ENCODE measurements around the gene COMP.
A peak's percentile ranks its signal among the peaks of the same experiment; 100 is the strongest.

COMP gene

DNA sequence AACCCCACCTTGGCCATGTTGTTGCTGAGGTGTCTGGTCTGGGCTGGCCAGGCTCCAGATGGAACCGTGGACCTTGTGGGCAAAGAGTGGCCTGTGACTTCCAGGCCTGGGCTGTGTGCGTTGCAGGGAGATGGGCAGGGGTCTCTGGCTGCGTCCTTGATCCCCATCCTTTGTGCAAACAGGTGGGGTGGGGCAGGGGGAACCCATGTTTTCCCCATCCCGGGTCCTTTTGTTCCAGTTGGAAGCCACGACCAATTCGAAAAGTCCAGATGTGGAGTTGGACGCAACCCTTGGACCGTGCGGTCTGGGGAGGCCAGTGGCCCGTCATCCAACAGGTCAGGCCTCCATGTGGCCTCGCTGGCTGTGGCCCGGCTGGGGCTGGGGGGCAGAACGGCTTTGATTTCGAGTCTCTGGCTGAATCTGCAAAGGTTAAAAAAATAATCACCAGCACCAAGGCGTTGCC, 13.1 kb upstream of the COMP start:
- no peak for DNase-seq

DNA sequence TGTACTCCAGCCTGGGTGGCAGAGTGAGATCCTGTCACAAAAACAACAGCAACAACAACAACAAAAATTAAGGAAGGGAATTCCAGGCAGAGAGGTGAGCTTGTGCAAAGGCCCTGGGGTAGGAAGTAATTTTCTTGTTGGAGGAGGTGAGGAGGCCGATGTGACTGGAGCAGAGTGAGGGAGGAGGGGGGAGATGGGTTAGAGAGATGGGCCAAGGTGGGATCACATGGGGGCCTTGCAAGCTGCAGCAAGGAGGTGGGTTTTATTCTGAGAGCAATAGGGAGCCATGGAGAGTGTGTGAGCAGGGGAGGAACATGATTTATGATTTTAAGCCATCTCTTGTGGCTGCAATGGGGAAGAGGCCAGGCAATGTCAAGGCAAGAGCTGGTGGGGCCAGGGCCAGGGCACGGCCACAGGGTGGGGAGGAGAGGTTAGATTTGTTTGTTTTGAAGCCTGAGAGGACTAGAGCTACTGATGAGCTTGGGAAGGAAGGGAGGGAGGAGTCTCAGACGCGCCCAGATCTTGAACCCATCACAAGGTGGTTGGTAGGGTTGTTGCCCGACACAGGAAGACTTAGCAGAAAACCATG, 12.5 kb upstream of the COMP start:
- no peak for DNase-seq

DNA sequence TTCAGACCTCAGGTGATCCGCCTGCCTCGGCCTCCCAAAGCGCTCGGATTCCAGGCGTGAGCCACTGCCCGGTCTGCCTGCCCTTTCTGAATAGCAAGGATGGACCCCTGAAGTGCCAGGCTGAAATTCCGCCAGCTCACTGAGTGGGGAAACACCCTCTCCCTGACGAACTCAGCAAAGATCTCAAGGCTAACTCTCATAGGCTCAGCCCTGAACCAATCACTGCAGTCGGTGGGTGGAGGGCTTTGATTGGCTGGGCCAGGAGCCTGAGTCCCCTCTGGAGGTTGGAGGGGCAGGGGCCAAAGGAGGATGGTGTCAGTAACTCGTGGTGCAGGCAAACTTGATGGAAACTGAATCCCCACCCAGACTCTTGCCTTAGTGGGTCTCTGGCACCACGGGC, 11.2 kb upstream of the COMP start:
- no peak for DNase-seq

DNA sequence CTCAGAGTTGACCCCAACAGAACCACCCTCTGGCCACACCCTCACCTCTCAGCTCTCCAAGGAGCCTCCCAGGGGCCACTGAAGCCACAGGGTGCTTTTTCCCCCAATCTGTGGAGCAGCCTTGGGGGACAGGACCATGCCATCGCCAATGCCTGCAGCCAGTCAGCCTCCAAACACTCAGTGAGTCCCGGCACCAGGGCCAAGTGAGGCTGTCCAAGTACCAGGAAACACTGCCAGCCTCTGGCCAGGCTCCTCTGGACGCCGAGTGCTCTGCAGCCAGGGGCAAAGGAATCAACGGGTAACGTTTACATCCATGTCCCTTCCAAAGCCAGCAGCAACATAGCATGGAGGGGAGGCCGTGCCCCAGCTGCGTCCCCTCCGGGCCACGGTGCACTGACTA, 9.5 kb upstream of the COMP start:
- peak in 9 of 58 donors; percentile 4 to 35 (median 13) for DNase-seq

DNA sequence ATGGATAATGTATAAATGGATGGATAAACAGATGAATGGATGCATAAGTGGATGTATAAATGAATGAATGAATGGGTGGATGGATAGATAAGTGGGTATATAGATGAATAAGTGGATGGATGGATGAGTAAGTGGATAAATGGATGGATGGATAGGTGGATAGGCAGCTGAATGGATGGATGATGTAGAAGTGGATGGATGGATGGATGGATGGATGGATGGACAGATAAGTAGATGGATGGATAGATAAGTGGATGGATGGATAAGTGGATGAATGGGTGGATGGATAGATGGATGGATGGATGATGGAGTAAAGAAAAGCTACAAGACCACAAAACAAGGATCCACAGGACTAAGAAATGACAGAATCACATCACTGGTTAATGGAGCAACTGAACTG, 9.0 kb upstream of the COMP start:
- no peak for DNase-seq

DNA sequence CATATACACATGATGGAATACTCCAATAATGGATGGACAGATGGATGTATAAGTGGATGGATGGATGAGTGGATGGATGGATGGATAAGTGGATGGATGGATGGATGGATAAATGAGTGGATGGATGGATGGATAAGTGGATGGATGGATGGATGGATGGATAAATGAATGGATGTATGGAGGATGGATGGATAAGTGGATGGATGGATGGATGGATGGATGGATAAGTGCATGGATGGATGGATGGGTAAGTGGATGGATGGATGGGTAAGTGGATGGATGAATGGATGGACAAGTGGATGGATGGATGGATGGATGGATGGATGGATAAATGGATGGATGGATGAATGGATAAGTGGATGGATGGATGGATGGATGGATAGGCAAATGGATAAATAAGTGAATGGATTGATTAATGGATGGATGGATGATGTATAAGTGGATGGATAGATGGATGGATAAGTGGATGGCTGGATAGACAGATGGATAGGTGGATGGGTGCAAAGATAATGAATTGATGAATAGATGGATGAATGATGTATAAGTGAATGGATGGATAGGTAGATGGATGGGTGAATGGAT, 8.4 kb upstream of the COMP start:
- no peak for DNase-seq

DNA sequence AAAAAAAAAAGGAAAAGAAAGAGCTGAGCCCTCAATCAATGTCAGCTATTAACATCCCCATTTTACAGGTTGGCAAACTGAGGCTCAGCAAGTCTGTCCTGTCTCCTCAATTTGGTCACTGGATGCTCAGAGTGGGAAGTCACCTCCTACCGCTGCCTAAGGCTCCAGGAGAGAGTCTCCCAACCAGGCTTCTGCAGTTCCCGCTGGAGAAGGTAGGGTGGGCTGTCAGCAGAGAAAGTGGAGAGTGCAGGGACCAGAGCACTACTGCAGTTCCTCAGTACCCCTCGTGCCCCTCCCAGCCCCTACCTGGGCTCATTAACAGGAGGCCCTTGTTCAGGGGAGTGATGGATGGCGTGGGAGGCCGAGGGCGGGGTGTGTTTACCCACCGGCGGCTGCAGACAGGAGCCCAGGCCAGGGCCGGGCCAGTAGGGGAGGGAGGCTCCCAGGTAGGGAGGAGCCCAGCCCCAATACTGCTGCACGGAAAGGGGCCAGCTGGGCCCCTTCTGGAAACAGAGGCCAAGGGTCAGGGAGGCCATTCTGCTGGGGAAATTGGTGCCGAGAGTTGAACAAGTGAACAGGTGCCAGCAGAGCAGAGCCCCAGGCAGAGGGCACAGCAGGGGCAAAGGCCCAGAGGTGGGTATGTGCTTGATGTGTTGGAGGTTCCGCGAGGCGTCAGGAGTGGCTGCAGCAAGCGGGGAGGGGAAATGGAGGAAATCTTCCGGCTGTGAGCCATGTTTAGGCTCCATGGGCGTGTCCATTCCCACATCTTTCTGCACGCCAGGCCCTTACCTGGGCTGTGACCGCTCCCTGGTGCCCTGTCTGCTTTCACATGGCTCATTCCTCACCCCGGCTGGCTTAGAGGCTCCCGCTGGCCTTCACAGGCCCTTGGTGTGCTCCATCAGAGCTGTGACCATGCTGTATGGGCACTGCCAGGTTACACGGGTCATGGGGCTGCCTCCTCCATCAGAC, 7.6 kb upstream of the COMP start:
- no peak for DNase-seq

DNA sequence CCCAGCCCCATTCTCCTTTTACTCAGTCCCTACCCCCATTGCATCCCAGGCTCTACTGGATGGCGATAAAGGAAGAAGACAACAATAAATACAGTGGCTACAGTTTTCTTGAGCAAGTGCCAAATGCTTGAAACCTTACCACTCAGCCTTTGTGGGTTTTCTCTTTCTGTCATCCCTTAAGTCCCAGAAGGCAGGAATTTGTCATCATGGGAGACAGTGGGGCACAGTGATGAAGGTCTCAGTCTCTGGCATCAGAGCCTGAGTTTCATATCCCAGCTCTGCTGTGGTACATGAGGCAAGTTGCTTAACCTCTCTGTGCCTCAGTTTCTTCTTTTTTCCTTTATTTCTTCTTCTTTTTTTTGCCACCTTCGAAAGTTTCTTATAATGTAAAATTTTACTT, 5.1 kb upstream of the COMP start:
- DNase-seq, result no peak

DNA sequence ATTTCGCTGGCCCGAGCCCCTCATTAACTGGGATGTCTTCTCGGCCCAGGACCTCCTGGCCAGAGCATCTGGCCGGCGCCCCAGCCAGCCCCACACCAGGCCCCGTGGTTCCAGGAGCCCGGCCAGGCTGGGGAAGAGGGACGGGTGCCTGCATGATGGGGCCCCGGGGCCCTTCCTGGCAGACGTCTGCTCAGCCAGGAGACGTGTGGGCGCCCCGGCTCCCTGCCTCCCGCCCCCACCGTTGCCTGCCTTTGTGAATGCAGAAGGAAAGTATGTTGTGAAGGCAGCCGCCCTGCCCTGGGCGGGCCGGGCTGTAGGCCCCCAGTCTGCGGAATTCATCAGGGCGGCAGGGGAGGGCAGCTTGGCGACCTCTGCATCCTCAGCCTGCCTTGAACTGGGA, 4.4 kb upstream of the COMP start:
- peak in 20 of 58 donors; percentile 7 to 56 (median 23) for DNase-seq

DNA sequence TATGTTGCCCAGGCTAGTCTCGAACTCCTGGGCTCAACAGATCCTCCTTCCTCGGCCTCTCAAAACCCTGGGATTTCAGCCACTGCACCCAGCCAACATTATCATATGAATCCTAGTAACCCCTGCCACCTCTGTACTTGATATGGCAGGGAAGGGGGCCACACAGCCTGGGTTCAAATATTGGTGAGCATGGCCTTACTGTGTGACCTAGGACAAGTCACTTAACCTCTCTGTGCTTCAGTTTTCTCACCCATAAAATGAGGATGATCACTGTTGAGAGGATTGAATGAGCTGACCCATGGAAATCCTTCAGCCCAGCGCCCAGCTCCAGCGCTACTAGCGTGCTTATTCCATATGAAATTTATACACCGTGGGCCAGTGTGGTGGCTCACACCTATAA, 3.6 kb upstream of the COMP start:
- DNase-seq, result no peak

DNA sequence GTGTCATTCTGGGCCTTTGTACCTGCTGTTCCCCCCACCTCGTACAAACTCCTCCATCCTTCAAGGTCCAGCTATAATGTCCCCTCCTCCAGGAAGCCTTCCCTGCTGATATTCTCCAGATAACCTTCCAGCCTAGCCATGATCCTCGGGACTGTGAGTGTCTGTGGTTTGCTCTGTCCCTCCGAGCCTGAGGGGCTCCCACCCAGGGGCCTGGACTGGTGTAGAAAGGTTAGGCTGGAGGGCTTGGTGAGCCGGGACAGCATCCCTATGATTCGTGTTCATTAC, 2.9 kb upstream of the COMP start:
- DNase-seq, result no peak

DNA sequence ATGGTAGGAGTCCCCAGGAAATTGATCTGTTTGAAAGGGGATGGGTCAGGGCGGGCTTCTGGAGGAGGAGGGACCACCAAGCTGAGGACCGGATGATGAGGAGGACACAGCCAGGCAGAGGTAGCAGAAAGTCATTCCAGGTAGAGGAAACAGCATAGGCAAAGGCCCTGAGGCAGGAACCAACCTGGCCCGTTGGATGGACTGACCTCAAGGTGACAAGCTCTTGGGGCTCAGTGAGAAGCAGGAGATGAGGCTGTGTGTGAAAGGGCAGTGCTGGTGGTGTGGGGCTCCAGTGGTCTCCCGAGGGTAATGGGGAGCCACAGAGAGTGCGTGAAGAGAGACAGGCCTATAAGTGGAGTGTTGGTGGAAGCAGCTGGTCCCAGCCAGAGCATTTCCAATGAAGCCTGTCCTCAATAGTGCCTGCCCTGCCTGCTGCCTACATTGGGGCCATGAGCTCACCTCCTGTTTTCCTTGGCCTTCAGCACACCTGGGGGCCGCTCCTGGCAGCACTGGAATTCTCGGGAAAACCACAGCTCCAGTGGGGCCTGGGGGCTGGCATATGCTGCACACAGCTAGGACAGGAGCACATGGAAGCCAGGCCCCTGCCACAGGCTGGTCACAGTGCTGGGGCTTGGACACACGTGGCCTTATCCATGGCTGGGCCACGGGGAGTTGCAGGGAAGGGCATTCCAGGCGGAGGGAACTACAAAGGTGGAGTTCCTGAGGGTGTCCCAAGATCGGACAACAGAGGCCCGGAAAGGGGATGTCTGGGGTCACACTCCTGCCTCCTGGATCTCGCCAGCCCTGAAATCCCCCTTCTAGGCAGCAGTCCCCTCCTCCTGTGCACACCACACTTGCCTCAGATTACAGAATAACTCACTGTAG, 2.3 kb upstream of the COMP start:
- no peak for DNase-seq

DNA sequence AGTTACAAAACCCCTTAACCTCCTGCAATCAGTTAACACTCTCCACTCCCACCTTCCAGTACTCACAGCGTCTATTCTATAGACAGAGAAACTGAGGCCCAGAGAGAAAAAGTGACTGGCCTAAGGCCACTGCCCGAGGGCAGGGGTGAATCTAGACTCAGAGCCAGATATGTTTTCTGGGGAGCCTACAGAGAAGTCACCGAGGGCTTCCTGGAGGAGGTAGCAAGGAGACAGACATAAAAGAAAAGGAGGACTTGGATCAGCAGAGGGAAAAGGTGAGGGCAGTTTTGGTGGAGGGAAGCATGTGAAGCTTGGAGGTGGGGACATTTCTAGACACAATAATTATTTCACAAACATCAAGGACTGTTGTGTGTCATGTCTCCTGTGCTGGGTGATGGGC, 1.6 kb upstream of the COMP start:
- DNase-seq, result no peak

DNA sequence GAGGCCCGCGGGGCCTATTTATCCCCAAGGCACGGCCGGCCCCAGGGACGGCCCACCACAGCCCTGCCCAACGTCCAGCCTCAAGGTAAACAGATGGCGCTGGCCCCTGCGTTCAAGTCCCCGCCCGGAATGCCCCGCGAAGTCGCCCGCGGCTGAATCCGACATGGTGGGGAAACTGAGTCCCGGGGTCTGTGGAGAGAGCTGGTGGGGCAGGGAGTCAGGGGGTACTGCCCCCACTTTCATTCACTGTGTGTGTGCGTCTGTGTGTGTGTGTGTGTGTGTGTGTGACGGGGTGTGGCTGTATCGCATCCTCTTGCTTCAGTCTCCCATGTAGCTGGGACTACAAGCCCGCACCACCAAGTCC, 192 bp upstream of the COMP start:
- no peak for DNase-seq

DNA sequence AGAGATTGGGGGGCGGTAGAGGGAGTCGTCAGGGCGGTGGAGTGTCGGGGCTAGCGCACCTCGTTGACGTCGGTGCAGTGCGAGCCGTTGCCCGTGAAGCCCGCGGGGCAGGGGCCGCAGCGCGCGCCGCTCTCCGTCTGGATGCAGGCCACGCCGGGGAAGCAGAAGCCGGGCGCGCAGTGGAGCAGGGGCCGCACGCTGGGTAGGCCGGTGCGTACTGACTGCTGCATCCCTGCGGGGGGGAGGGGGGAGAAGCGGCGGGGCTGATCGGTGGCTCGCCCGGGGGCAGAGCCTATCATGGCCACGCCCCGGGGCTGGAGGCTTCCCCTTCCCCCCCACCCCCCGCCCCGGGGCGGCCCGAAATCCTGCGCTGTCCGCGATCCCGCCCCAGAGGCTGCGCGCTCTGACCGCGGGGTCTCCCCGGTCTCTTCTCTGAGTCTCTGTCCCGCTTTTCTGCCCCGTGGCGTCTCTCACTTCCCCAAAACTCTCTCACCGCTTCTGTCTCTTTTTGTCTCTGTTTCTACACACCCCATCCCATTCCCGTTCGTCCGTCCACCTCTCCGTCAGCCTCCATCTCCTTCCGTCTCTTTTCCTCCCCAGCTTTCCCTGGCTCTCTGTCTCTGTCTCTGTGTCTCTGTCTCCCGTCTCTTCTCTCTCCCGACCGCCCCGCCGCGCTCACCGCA, 1.1 kb downstream of the COMP start:
- no peak for DNase-seq

DNA sequence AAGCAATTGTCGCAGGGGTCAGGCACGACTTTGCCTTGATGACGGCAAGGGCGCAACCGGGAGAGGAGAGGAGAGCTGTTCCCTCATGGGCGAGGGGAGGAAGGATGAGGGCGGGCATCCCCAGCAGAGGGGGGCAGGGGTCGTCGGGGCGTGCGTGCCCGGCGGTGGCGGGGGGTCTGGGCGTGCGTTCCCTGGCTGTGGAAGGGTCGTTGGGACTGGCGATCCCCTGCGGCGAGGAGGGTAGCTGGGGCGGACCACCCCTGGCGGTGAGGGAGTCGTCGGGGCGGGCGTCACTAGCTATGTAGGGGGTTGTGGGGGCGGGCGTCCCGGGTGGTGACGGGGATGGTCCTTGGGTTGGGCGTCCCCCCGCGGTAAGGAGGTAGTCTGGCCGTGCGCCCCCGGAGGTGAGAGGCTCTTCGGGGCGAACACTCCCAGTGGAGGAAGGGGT, 1.7 kb downstream of the COMP start:
- no peak for DNase-seq

DNA sequence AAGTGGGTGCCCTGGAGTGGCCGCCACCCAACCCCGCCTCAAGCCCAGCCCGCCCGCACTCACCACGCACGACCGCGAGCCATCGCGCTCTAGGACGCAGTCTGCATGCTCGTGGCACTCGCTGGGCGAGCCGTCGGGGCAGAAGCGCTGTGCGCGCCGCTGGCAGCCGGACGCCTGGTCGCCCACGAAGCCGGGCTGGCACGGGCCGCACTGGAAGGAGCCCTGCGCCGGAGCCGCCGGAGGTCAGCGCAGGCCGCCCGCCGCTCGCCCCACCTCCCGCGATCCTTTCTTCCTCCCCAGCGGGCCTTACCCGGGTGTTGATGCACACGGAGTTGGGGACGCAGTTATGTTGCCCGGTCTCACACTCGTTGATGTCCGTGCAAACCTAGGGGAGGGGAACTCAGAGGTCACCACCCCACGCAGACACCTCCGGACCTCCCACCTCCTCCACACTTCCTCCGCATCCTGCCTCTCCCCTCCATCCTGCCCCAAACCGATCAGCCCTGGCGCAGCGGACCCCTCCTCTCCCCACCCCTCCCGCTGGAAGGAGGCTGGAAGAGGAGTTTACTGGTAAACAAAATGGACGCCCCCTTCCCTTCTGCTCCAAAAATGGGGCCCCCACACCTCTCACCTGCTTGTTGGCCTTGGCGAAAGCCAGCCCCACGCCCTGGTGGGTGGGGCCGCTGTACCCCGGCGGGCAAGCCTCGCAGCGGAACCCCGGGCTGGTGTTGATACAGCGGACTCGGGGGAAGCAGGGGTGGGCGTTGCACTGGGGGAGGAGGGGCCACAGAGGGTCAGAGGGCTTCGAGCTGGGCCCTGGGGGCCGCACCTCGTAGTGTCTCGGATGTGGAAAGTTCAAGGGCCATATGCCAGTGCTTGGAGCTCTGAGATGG, 2.3 kb downstream of the COMP start:
- DNase-seq, result no peak

DNA sequence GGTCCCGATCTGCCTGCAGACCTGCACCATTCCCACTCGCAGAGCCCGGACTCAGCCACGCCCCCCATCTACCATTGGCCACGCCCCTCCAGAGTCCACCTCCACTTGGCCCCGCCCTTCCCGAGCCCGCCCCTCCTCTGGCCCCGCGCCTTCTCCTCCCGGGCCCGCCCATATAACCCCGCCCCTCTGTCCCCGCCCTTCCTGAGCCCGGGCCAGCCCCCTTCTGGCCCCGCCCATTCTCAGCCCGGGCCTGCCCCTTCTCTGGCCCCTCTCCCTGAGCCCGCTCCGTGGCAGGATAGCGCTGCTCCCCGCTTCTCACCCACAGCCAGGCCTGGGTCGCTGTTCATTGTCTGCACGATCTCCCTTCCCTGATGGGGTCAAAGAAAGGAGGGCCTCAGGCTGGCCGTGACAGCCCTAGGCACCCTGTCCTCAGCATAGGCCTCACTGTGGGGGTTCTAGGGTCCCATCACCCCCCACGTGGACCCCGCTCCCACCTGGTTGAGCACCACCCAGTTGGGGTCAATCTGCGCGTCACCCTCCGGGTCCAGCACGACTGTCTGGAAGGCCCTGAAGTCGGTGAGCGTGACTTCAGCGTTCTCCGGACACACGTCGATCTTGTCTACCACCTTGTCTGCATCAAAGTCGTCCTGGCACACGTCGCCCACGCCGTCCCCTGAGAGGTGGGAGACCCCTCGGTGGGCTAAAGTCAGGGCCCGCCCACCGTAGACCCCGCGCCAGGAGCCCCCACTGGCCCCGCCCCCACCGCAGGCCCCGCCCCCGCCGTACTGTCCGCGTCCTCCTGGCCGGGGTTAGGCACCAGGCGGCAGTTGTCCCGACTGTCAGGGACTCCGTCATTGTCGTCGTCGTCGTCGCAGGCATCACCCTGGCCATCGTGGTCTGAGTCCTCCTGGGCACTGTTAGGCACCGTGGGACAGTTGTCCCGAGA, 5.7 kb downstream of the COMP start:
- DNase-seq, result peak in 11 of 58 donors; percentile 7 to 59 (median 29)

DNA sequence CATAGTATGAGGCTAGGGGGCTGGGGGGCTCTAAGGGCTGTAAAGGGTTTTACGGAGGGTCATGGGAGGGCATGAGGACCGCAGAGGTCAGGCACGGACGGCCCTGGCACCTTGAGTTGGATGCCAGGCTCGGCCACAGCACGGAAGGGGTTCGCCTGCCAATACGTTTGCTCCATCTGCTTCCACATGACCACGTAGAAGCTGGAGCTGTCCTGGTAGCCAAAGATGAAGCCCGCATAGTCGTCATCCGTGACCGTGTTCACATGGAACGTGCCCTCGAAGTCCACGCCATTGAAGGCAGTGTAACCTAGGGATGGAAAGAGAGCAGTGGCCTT, 6.4 kb downstream of the COMP start:
- no peak for DNase-seq
